Measurements from ENCODE around the gene ZRSR2. TPM values are rescaled to one million over a fixed set of nuclear protein-coding genes. Genes with fewer than 3 reads are reported as not detected.
A peak's percentile ranks its signal among the peaks of the same experiment; 100 is the strongest.

Gene ZRSR2
- total and polyA plus RNA-seq, 2 of the 13 experiments (the other 11 are each of a cell fraction or from before 2014, with no cell fraction given) = 3.6 to 4.9 TPM

DNA sequence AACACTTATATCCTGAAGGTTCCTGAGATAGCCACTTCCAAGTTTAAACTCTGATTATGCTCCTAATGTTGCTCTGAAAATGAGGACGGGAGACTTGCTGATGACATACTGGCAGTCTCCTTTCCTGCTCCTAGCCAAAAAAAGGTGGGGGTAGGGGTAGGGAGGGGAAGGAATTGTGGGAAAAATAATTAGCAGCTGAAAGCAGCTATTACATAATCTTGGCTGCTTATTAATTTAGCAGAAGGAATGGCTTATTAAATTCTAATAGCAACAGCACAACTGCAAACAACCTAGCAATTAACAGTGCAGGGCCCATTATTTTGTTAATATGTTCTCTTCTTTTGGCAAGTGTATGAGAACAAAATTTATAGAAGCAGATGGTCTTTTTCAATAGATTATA lies 66.4 kb downstream of the ZRSR2 start:
- ATAC-seq (no peak), FAIRE-seq (no peak)
- no TSS peak for BruUV-seq (replicated peaks)

DNA sequence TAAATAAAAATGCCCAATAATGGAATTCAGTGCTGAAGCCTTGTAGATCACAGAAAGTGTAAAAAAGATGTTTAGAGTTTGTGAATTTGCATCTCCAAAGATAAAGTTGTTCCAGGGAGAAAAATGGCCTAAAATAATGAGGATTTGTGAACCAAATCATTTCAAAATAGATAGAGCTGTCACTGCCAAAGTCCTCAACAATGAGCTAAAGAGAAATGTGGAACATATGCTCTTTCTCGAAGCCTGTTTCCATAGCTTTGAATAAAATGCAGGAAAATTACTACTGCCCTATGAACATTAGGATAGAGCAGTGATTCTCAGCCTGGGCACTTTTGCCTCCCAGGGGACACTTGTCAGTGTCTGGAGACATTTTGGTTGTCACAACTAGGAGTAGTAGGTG lies 67.8 kb downstream of the ZRSR2 start:
- H3K27ac ChIP-seq (ENCODE audit: extremely low read length, insufficient read depth, low read length) = no peak overlapping the region
- H3K27me3 ChIP-seq (ENCODE audit: control insufficient read depth in 1 of 2, insufficient read depth in 2 of 2, low read length in 2 of 2) = peaks cover 0 to 3% of the 10 kb centered on the region in 2 experiments; a peak in 1 of 5 replicates
- CTCF ChIA-PET (ENCODE audit: low intra/inter-chr PET ratio, low total read pairs) = no interaction called here
- DNase-seq (ENCODE audit: low spot score) (no peak), ATAC-seq (no peak), FAIRE-seq (no peak)
- POLR2A ChIA-PET = no interaction called here
- no peaks in the 10 kb centered on the region for H3K36me3 ChIP-seq (replicated peaks in 1 of 2; ENCODE audit: control insufficient read depth in 1 of 2, insufficient read depth in 2 of 2, low read length in 2 of 2)
- no peak overlapping the region for H3K4me3 ChIP-seq (replicated peaks in 1 of 3; ENCODE audit: insufficient read depth in 1 of 3, low read depth in 2 of 3, low read length in 3 of 3)
- BruUV-seq (replicated peaks) = no TSS peak
- H3K9me3 ChIP-seq (ENCODE audit: low read length) = no peaks in the 10 kb centered on the region
- no peaks in the 10 kb centered on the region for H3K79me2 ChIP-seq (ENCODE audit: insufficient read depth, low read length)
- H3K4me1 ChIP-seq (ENCODE audit: insufficient read depth, low read length) = peaks cover 22% of the 10 kb centered on the region; the same call in 1 of the 2 replicates
- in situ Hi-C loops (cut with HindIII; ENCODE audit: extremely low pct_ligation_motif_present, low pct_unique_long_range_greater_than_20kb) = no loop called here
- H2AFZ ChIP-seq (ENCODE audit: low read length) = no peak overlapping the region
- H4K20me1 ChIP-seq (ENCODE audit: insufficient read depth, low read length) = no peaks in the 10 kb centered on the region
- H3K9ac ChIP-seq (ENCODE audit: insufficient read depth, low read depth, low read length) = no peak overlapping the region
- no CpG with 5 or more reads among the region's 1 CpG for WGBS (ENCODE audit: low lambda C conversion rate)
- no peak overlapping the region for H3K4me2 ChIP-seq (ENCODE audit: low read depth, low read length)
- TF ChIP-seq, protein P1, sequence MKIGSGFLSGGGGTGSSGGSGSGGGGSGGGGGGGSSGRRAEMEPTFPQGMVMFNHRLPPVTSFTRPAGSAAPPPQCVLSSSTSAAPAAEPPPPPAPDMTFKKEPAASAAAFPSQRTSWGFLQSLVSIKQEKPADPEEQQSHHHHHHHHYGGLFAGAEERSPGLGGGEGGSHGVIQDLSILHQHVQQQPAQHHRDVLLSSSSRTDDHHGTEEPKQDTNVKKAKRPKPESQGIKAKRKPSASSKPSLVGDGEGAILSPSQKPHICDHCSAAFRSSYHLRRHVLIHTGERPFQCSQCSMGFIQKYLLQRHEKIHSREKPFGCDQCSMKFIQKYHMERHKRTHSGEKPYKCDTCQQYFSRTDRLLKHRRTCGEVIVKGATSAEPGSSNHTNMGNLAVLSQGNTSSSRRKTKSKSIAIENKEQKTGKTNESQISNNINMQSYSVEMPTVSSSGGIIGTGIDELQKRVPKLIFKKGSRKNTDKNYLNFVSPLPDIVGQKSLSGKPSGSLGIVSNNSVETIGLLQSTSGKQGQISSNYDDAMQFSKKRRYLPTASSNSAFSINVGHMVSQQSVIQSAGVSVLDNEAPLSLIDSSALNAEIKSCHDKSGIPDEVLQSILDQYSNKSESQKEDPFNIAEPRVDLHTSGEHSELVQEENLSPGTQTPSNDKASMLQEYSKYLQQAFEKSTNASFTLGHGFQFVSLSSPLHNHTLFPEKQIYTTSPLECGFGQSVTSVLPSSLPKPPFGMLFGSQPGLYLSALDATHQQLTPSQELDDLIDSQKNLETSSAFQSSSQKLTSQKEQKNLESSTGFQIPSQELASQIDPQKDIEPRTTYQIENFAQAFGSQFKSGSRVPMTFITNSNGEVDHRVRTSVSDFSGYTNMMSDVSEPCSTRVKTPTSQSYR (CRISPR knock-in tag; IDR thresholded peaks at IDR 0.05; ENCODE audit: borderline replicate concordance) = no peak
- TF ChIP-seq, protein P2, sequence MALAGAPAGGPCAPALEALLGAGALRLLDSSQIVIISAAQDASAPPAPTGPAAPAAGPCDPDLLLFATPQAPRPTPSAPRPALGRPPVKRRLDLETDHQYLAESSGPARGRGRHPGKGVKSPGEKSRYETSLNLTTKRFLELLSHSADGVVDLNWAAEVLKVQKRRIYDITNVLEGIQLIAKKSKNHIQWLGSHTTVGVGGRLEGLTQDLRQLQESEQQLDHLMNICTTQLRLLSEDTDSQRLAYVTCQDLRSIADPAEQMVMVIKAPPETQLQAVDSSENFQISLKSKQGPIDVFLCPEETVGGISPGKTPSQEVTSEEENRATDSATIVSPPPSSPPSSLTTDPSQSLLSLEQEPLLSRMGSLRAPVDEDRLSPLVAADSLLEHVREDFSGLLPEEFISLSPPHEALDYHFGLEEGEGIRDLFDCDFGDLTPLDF (CRISPR knock-in tag; IDR thresholded peaks at IDR 0.05) = no peak
- no peak for TF ChIP-seq JUND (CRISPR knock-in tag; IDR thresholded peaks at IDR 0.05)
- TF ChIP-seq U2AF2 (IDR thresholded peaks at IDR 0.05; ENCODE audit: low read depth, low read length) = no peak
- TF ChIP-seq, protein P3, sequence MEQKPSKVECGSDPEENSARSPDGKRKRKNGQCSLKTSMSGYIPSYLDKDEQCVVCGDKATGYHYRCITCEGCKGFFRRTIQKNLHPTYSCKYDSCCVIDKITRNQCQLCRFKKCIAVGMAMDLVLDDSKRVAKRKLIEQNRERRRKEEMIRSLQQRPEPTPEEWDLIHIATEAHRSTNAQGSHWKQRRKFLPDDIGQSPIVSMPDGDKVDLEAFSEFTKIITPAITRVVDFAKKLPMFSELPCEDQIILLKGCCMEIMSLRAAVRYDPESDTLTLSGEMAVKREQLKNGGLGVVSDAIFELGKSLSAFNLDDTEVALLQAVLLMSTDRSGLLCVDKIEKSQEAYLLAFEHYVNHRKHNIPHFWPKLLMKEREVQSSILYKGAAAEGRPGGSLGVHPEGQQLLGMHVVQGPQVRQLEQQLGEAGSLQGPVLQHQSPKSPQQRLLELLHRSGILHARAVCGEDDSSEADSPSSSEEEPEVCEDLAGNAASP (CRISPR knock-in tag; IDR thresholded peaks at IDR 0.05; ENCODE audit: borderline replicate concordance) = no peak
- intact Hi-C loops (cut with micrococcal nuclease; ENCODE audit: unreplicated experiment) = loop anchor here (10.0 kb wide), 2 partner anchors 117 to 173 kb away; no protein-coding TSS in a partner anchor

More for the DNA sequence above, 66.4 kb downstream of the ZRSR2 start:
- CTCF ChIA-PET (ENCODE audit: low intra/inter-chr PET ratio, low total read pairs) = no interaction called here
- no peak overlapping the region for H3K27ac ChIP-seq (ENCODE audit: extremely low read length, insufficient read depth, low read length)
- H3K4me1 ChIP-seq (ENCODE audit: insufficient read depth, low read length) = peaks cover 22% of the 10 kb centered on the region; the same call in 1 of the 2 replicates
- intact Hi-C loops (cut with micrococcal nuclease; ENCODE audit: unreplicated experiment) = loop anchor here (10.0 kb wide), 2 partner anchors 118 to 172 kb away; no protein-coding TSS in a partner anchor
- in situ Hi-C loops (cut with HindIII; ENCODE audit: extremely low pct_ligation_motif_present, low pct_unique_long_range_greater_than_20kb) = no loop called here
- no peaks in the 10 kb centered on the region for H4K20me1 ChIP-seq (ENCODE audit: insufficient read depth, low read length)
- H2AFZ ChIP-seq (ENCODE audit: low read length) = no peak overlapping the region
- H3K4me3 ChIP-seq (replicated peaks in 1 of 3; ENCODE audit: insufficient read depth in 1 of 3, low read depth in 2 of 3, low read length in 3 of 3) = no peak overlapping the region
- no peak for TF ChIP-seq FOXA3 (CRISPR knock-in tag; IDR thresholded peaks at IDR 0.05)
- no peak for TF ChIP-seq NR2F2 (IDR thresholded peaks at IDR 0.05; ENCODE audit: borderline replicate concordance, low read depth)
- no peak for TF ChIP-seq POLR2G (IDR thresholded peaks at IDR 0.05; ENCODE audit: low read depth, low read length)
- no peak for TF ChIP-seq NCOA2 (CRISPR knock-in tag; IDR thresholded peaks at IDR 0.05)
- no peak for TF ChIP-seq ZNF263 (CRISPR knock-in tag; IDR thresholded peaks at IDR 0.05)
- no peak for TF ChIP-seq KAT2B (IDR thresholded peaks at IDR 0.05; ENCODE audit: borderline replicate concordance, low read depth, low read length)
- no peak for TF ChIP-seq GATAD1 (CRISPR knock-in tag; IDR thresholded peaks at IDR 0.05)
- TF ChIP-seq SUZ12 (IDR thresholded peaks at IDR 0.05; ENCODE audit: low read depth, low read length) = no peak
- no peak for TF ChIP-seq HNRNPUL1 (IDR thresholded peaks at IDR 0.05; ENCODE audit: low read depth, low read length)
- no peak for TF ChIP-seq SMC3 (IDR thresholded peaks at IDR 0.05; ENCODE audit: low read length)
- no peak for TF ChIP-seq NR2F6 (IDR thresholded peaks at IDR 0.05)
- TF ChIP-seq NR2F6 (CRISPR knock-in tag; IDR thresholded peaks at IDR 0.05) = no peak
- TF ChIP-seq GABPA (IDR thresholded peaks at IDR 0.05; ENCODE audit: low read depth, low read length) = no peak
- no peak for TF ChIP-seq GABPA (CRISPR knock-in tag; IDR thresholded peaks at IDR 0.05; ENCODE audit: low read depth)
- TF ChIP-seq ZNF782 (CRISPR knock-in tag; IDR thresholded peaks at IDR 0.05; ENCODE audit: borderline replicate concordance) = no peak
- no peak for TF ChIP-seq PHF8 (CRISPR knock-in tag; IDR thresholded peaks at IDR 0.05)
- H3K27me3 ChIP-seq (ENCODE audit: control insufficient read depth in 1 of 2, insufficient read depth in 2 of 2, low read length in 2 of 2) = peaks cover 0 to 3% of the 10 kb centered on the region in 2 experiments; a peak in 1 of 5 replicates
- no peaks in the 10 kb centered on the region for H3K36me3 ChIP-seq (replicated peaks in 1 of 2; ENCODE audit: control insufficient read depth in 1 of 2, insufficient read depth in 2 of 2, low read length in 2 of 2)
- DNase-seq (ENCODE audit: low spot score) = no peak
- H3K79me2 ChIP-seq (ENCODE audit: insufficient read depth, low read length) = no peaks in the 10 kb centered on the region
- 6% methylated on average over 1 of the region's 1 CpG for WGBS (ENCODE audit: low lambda C conversion rate)
- POLR2A ChIA-PET = no interaction called here
- H3K4me2 ChIP-seq (ENCODE audit: low read depth, low read length) = peak overlapping the region; percentile 91; the same call in 1 of the 2 replicates
- H3K9ac ChIP-seq (ENCODE audit: insufficient read depth, low read depth, low read length) = no peak overlapping the region
- H3K9me3 ChIP-seq (ENCODE audit: low read length) = no peaks in the 10 kb centered on the region

All from HepG2 (cell line).